A549 (cell line): Measurements from ENCODE around the gene SMTN. TPM values are rescaled to one million over a fixed set of nuclear protein-coding genes. Genes with fewer than 3 reads are reported as not detected.

Experiments
- ATAC-seq, 2 experiments: fragments of 200-7000 bp in 1 of 2; fragments of >200 bp in 1 of 2; cut with Nextera tagmentation in 1 of 2; cut with Tn5 transposase in 1 of 2; 3 replicates each; pipeline versions ENCODE4 v1.8.0 to v1.9.1; 2018 to 2020; ENCODE audit warnings: mild to moderate bottlenecking in 1 of 2, moderate library complexity in 1 of 2
- CTCF ChIA-PET: fragments of 300-600 bp; sonication (Branson Sonifier 250); formaldehyde crosslinking; extraction: SDS; loops from one replicate; lab custom pipeline; 2021; ENCODE audit warnings: antibody characterized with exemption, inconsistent platforms; lab: Yijun Ruan, JAX
- POLR2A ChIA-PET: fragments of 350-600 bp; formaldehyde crosslinking; extraction: SDS; loops from one replicate; lab custom pipeline; 2021; ENCODE audit warnings: antibody characterized with exemption, inconsistent platforms; lab: Yijun Ruan, JAX
- DNase-seq, 2 experiments: peaks; one replicate each; pipeline versions ENCODE4 v3.0.0 to v3.0.0-alpha.2; 2011 to 2016; ENCODE audit warnings: low read depth in 1 of 2, low spot score in 1 of 2
- FAIRE-seq: peaks from 2 replicates; lab custom pipeline; 2011; peaks lifted over from hg19 to GRCh38; lab: Jason Lieb, UNC
- H3K27ac ChIP-seq, 2 experiments: fragments of >200 bp; sonication (Bioruptor Twin); formaldehyde crosslinking; 3 replicates each; pipeline ENCODE4 v1.5.1; 2016 to 2017
- H3K4me1 ChIP-seq: fragments of >200 bp; sonication (Bioruptor Twin); formaldehyde crosslinking; 3 replicates; pipeline ENCODE4 v1.6.1; 2016
- H3K4me2 ChIP-seq: fragments of >200 bp; sonication (Bioruptor Twin); formaldehyde crosslinking; 3 replicates; pipeline ENCODE4 v1.6.1; 2016
- H3K4me3 ChIP-seq: fragments of >200 bp; sonication (Bioruptor Twin); formaldehyde crosslinking; 3 replicates; pipeline ENCODE4 v1.5.1; 2016
- H3K9me3 ChIP-seq: fragments of >200 bp; sonication (Bioruptor Twin); formaldehyde crosslinking; 3 replicates; pipeline ENCODE4 v1.6.1; 2016
- BHLHE40 ChIP-seq: IDR thresholded peaks from 2 replicates; pipeline ENCODE4 v1.6.1; 2012; ENCODE audit warnings: low read depth, low read length, inconsistent platforms
- CEBPB ChIP-seq, 2 experiments: fragments of >200 bp in 1 of 2; sonication (Bioruptor Twin) in 1 of 2; formaldehyde crosslinking in 1 of 2; IDR thresholded peaks; 2 replicates each; pipeline ENCODE4 v1.6.1; 2012 to 2016
- EHF ChIP-seq: fragments of 250-450 bp; sonication (Bioruptor Pico); IDR thresholded peaks from 2 replicates; pipeline ENCODE4 v1.5.0; 2020; ENCODE audit warnings: mild to moderate bottlenecking
- EHMT2 ChIP-seq: fragments of 200-600 bp; sonication (generic); IDR thresholded peaks from 2 replicates; pipeline ENCODE4 v1.6.1; 2016; ENCODE audit warnings: antibody characterized with exemption, low read depth, mild to moderate bottlenecking, moderate library complexity
- EP300 ChIP-seq, 2 experiments: fragments of >200 bp; sonication (Bioruptor Twin); formaldehyde crosslinking; IDR thresholded peaks; 2 replicates in 1 of 2; 3 replicates in 1 of 2; pipeline ENCODE4 v1.6.1; 2016 to 2017
- FOSL2 ChIP-seq, 2 experiments: fragments of 450-650 bp in 1 of 2; fragments of >200 bp in 1 of 2; sonication (Bioruptor Twin) in 1 of 2; formaldehyde crosslinking; IDR thresholded peaks; 2 replicates each; pipeline versions ENCODE4 v1.5.0 to v1.6.1; 2016 to 2020; ENCODE audit warnings: mild to moderate bottlenecking in 1 of 2, moderate library complexity in 1 of 2
- HEYL ChIP-seq: fragments of 250-450 bp; sonication (Bioruptor Pico); IDR thresholded peaks from 2 replicates; pipeline ENCODE4 v1.8.0; 2021; ENCODE audit warnings: mild to moderate bottlenecking, moderate library complexity
- HOXA7 ChIP-seq: fragments of 250-450 bp; sonication (Bioruptor Pico); IDR thresholded peaks from 2 replicates; pipeline ENCODE4 v1.5.0; 2020; ENCODE audit warnings: mild to moderate bottlenecking, moderate library complexity
- HOXB5 ChIP-seq: fragments of 250-450 bp; sonication (Bioruptor Pico); IDR thresholded peaks from 2 replicates; pipeline ENCODE4 v1.5.0; 2020; ENCODE audit warnings: mild to moderate bottlenecking, moderate library complexity
- KDM1A ChIP-seq: fragments of 200-600 bp; sonication (generic); IDR thresholded peaks from 2 replicates; pipeline ENCODE4 v1.6.1; 2016; ENCODE audit warnings: low read depth, mild to moderate bottlenecking
- KDM5A ChIP-seq: fragments of 200-600 bp; sonication (generic); IDR thresholded peaks from 2 replicates; pipeline ENCODE4 v1.6.1; 2016; ENCODE audit warnings: antibody characterized with exemption, mild to moderate bottlenecking
- MYC ChIP-seq: IDR thresholded peaks from 2 replicates; pipeline ENCODE4 v1.6.1; 2012; ENCODE audit warnings: mild to moderate bottlenecking, inconsistent platforms, low read length, improper control_type of control experiment, borderline replicate concordance
- NFE2L2 ChIP-seq: fragments of 150-350 bp; conservative IDR thresholded peaks from 2 replicates; pipeline ENCODE4 v1.6.1; 2014; ENCODE audit warnings: low read length
- RCOR1 ChIP-seq: fragments of 150-350 bp; IDR thresholded peaks from 2 replicates; pipeline ENCODE4 v1.6.1; 2014; ENCODE audit warnings: antibody characterized with exemption, low read length, low read depth
- SMC3 ChIP-seq: fragments of >200 bp; sonication (Bioruptor Twin); formaldehyde crosslinking; IDR thresholded peaks from 3 replicates; pipeline ENCODE4 v1.6.1; 2018; ENCODE audit warnings: inconsistent platforms
- TFCP2L1 ChIP-seq: fragments of 250-450 bp; sonication (Bioruptor Pico); IDR thresholded peaks from 2 replicates; pipeline ENCODE4 v1.5.0; 2021; ENCODE audit warnings: mild to moderate bottlenecking
- ZFP36 ChIP-seq: fragments of 450-650 bp; IDR thresholded peaks from 2 replicates; pipeline ENCODE4 v1.6.1; 2014; ENCODE audit warnings: borderline replicate concordance; ENCODE audit not compliant: partially characterized antibody
- ZSCAN20 ChIP-seq: fragments of 250-450 bp; sonication (Bioruptor Pico); IDR thresholded peaks from 2 replicates; pipeline ENCODE4 v1.8.0; 2022; ENCODE audit warnings: mild to moderate bottlenecking, moderate library complexity
- WGBS: methylation state at CpG from one replicate; pipeline ENCODE4 v1.1.6; 2017; ENCODE audit errors: missing lambda C conversion rate; 5-methylcytosine and 5-hydroxymethylcytosine counted together
- polyA plus RNA-seq, 4 experiments: library from polyadenylated mRNA; depleted of rRNA in 3 of 4; stranded (reverse); fragments of >200 nt; fragmentation: RNase III in 1 of 4; extraction: RNeasy Plus Mini Kit Qiagen cat#74134 plus additional on column Dnase treatment in 1 of 4; gene quantifications; 2 replicates in 3 of 4; 3 replicates in 1 of 4; pipeline ENCODE4 v1.2.3, GENCODE V29; 2011 to 2017
- TF ChIP-seq, protein P1 (sequence below): fragments of >200 bp; sonication (Bioruptor Twin); formaldehyde crosslinking; IDR thresholded peaks from 3 replicates; pipeline ENCODE4 v1.5.1; 2016
- TF ChIP-seq, protein P2 (sequence below): fragments of 450-650 bp; IDR thresholded peaks from 2 replicates; pipeline ENCODE4 v1.6.1; 2014; ENCODE audit warnings: antibody characterized with exemption
- TF ChIP-seq, protein P3 (sequence below): IDR thresholded peaks from 2 replicates; pipeline ENCODE4 v1.6.1; 2012
- TF ChIP-seq, protein P4 (sequence below): fragments of >200 bp; sonication (Bioruptor Twin); formaldehyde crosslinking; IDR thresholded peaks from 2 replicates; pipeline ENCODE4 v1.6.1; 2016
- TF ChIP-seq, protein P5 (sequence below): IDR thresholded peaks from 2 replicates; pipeline ENCODE4 v1.6.1; 2012
- TF ChIP-seq, protein P6 (sequence below): fragments of 250-450 bp; sonication (Bioruptor Pico); IDR thresholded peaks from 2 replicates; pipeline ENCODE4 v1.5.0; 2020; ENCODE audit warnings: low read depth, mild to moderate bottlenecking, moderate library complexity

SMTN gene
- polyA plus RNA-seq, 2 of the 4 experiments (the other 2 are of a cell fraction): 12.7 to 33.1 TPM

DNA sequence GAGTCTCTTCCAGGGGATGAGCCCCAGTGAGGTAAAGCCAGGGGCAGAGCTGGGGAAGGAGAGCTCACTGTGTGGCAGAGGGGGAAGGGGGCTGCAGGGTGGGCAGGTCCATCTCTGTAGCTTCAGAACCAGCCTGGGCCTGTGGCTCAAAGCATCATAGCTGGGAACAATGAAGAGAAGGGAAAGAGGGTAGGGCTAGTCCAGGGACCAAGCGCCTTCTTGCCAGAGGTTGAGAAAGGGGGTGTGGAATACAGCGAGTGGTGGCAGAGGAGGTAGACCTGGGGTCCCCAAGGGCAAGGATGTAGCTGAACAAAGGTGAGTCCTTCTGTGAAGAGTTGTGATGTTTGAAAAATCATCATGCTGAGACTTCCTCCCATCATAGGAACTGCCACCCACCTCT is 60.4 kb downstream of the SMTN start:
- 43% methylated on average over 2 of the region's 2 CpGs for WGBS
- no peak for DNase-seq
- Histone ChIP-seq H3K9me3 (no peaks in the 10 kb centered on the region), H3K27ac (no peak overlapping the region), H3K4me3 (no peak overlapping the region), H3K4me1 (no peaks in the 10 kb centered on the region), H3K4me2 (no peak overlapping the region)
- no peak for FAIRE-seq
- ChIA-PET POLR2A (no interaction called here), CTCF (interaction anchor here (0.9 to 2.9 kb wide), 4 partner anchors 9 to 59 kb away, joined by 3 to 12 read pairs (median 3); partner anchors contain the start of gene SELENOM)
- TF ChIP-seq, protein P1, sequence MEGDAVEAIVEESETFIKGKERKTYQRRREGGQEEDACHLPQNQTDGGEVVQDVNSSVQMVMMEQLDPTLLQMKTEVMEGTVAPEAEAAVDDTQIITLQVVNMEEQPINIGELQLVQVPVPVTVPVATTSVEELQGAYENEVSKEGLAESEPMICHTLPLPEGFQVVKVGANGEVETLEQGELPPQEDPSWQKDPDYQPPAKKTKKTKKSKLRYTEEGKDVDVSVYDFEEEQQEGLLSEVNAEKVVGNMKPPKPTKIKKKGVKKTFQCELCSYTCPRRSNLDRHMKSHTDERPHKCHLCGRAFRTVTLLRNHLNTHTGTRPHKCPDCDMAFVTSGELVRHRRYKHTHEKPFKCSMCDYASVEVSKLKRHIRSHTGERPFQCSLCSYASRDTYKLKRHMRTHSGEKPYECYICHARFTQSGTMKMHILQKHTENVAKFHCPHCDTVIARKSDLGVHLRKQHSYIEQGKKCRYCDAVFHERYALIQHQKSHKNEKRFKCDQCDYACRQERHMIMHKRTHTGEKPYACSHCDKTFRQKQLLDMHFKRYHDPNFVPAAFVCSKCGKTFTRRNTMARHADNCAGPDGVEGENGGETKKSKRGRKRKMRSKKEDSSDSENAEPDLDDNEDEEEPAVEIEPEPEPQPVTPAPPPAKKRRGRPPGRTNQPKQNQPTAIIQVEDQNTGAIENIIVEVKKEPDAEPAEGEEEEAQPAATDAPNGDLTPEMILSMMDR: no peak
- TF ChIP-seq MYC (no peak), EP300 (IDR thresholded peaks at IDR 0.05) (no peak), HOXA7 (CRISPR knock-in tag) (no peak), ZSCAN20 (CRISPR knock-in tag) (no peak), HEYL (CRISPR knock-in tag) (no peak), RCOR1 (no peak), KDM5A (no peak), FOSL2 (IDR thresholded peaks at IDR 0.05) (no peak), FOSL2 (CRISPR knock-in tag; IDR thresholded peaks at IDR 0.05) (no peak), EHF (CRISPR knock-in tag) (no peak)
- TF ChIP-seq, protein P2, sequence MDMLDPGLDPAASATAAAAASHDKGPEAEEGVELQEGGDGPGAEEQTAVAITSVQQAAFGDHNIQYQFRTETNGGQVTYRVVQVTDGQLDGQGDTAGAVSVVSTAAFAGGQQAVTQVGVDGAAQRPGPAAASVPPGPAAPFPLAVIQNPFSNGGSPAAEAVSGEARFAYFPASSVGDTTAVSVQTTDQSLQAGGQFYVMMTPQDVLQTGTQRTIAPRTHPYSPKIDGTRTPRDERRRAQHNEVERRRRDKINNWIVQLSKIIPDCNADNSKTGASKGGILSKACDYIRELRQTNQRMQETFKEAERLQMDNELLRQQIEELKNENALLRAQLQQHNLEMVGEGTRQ: no peak
- TF ChIP-seq, protein P3, sequence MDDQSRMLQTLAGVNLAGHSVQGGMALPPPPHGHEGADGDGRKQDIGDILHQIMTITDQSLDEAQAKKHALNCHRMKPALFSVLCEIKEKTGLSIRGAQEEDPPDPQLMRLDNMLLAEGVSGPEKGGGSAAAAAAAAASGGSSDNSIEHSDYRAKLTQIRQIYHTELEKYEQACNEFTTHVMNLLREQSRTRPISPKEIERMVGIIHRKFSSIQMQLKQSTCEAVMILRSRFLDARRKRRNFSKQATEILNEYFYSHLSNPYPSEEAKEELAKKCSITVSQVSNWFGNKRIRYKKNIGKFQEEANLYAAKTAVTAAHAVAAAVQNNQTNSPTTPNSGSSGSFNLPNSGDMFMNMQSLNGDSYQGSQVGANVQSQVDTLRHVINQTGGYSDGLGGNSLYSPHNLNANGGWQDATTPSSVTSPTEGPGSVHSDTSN: no peak
- TF ChIP-seq, protein P4, sequence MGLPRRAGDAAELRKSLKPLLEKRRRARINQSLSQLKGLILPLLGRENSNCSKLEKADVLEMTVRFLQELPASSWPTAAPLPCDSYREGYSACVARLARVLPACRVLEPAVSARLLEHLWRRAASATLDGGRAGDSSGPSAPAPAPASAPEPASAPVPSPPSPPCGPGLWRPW: no peak
- TF ChIP-seq, protein P5, sequence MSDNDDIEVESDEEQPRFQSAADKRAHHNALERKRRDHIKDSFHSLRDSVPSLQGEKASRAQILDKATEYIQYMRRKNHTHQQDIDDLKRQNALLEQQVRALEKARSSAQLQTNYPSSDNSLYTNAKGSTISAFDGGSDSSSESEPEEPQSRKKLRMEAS: no peak
- no peak for ATAC-seq

DNA sequence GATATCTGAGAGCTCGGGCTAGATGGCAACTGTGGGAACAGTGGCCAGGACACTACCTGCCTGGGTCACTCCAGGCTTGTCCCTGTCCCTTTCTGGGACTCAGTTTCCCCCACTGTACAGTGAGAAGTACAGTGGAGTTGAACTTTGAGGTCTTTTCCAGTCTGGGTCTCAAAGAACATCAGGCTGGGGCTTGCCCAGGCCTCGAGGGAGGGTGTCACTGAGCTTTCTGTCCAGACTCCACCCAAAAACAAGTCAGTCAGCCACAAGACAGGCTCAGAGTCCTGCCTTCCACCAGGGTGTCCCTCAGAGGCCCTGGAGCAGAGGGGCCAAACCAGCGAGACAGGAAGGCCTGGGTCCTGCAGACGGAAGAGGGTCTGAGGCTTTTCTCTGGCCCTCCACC is 61.2 kb downstream of the SMTN start:
- WGBS: 23% methylated on average over 3 of the region's 4 CpGs
- Histone ChIP-seq H3K4me1 (no peaks in the 10 kb centered on the region), H3K27ac (no peak overlapping the region), H3K4me3 (no peak overlapping the region), H3K9me3 (no peaks in the 10 kb centered on the region), H3K4me2 (no peak overlapping the region)
- ATAC-seq (no peak), FAIRE-seq (no peak), DNase-seq (no peak)
- POLR2A ChIA-PET: no interaction called here
- no peak for TF ChIP-seq EHF (CRISPR knock-in tag)
- no peak for TF ChIP-seq ZFP36
- no peak for TF ChIP-seq FOSL2 (IDR thresholded peaks at IDR 0.05)
- TF ChIP-seq FOSL2 (CRISPR knock-in tag; IDR thresholded peaks at IDR 0.05): no peak
- no peak for TF ChIP-seq TFCP2L1 (CRISPR knock-in tag)
- TF ChIP-seq BHLHE40: no peak
- TF ChIP-seq KDM1A: no peak
- no peak for TF ChIP-seq HEYL (CRISPR knock-in tag)
- TF ChIP-seq, protein P1: no peak
- no peak for TF ChIP-seq HOXB5 (CRISPR knock-in tag)
- TF ChIP-seq SMC3: no peak
- no peak for TF ChIP-seq NFE2L2
- TF ChIP-seq, protein P6, sequence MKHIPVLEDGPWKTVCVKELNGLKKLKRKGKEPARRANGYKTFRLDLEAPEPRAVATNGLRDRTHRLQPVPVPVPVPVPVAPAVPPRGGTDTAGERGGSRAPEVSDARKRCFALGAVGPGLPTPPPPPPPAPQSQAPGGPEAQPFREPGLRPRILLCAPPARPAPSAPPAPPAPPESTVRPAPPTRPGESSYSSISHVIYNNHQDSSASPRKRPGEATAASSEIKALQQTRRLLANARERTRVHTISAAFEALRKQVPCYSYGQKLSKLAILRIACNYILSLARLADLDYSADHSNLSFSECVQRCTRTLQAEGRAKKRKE (CRISPR knock-in tag): no peak
- no peak for TF ChIP-seq CEBPB (IDR thresholded peaks at IDR 0.05)
- TF ChIP-seq EHMT2: no peak
- CTCF ChIA-PET: interaction anchor here (0.9 to 2.9 kb wide), 3 partner anchors 34 to 87 kb away, joined by 3 to 12 read pairs (median 3); partner anchors contain the start of gene SELENOM
